SK-N-SH (cell line): ENCODE data around the gene ROBO4. TPM values are rescaled to one million over a fixed set of nuclear protein-coding genes. Genes with fewer than 3 reads are reported as not detected.
A peak's percentile ranks its signal among the peaks of the same experiment; 100 is the strongest.

Experiments
- CTCF ChIA-PET: fragments of 300-600, 350-600 bp; formaldehyde crosslinking; extraction: SDS; loops from one replicate; lab custom pipeline; 2021; lab: Yijun Ruan, JAX
- POLR2A ChIA-PET: fragments of 350-600 bp; sonication (Branson Sonifier 250); formaldehyde crosslinking; extraction: SDS; loops from one replicate; lab custom pipeline; 2020; ENCODE audit warnings: antibody characterized with exemption, inconsistent platforms; lab: Yijun Ruan, JAX
- DNase-seq: peaks from one replicate; pipeline ENCODE4 v3.0.0; 2012
- H2AFZ ChIP-seq: fragments of 200-600 bp; sonication (generic); 2 replicates; pipeline ENCODE4 v1.8.1; 2016; ENCODE audit warnings: antibody characterized with exemption, mild to moderate bottlenecking, low read depth
- H3F3A ChIP-seq: fragments of 200-600 bp; sonication (generic); replicated peaks from 2 replicates; pipeline ENCODE3; 2016; ENCODE audit warnings: antibody characterized with exemption, mild to moderate bottlenecking; ENCODE audit not compliant: insufficient read depth
- H3K27ac ChIP-seq, 2 experiments: fragments of 200-500 bp in 1 of 2; fragments of 200-600 bp in 1 of 2; sonication (Bioruptor generic) in 1 of 2; sonication (generic), shearing (Covaris generic) in 1 of 2; 2 replicates each; pipeline versions ENCODE4 v1.5.1 to v1.6.1; 2014 to 2016; ENCODE audit warnings: low read depth in 2 of 2, inconsistent platforms in 1 of 2, low read length in 1 of 2, mild to moderate bottlenecking in 1 of 2, mixed read lengths in 1 of 2
- H3K27me3 ChIP-seq: fragments of 200-600 bp; sonication (generic), shearing (Covaris generic); 2 replicates; pipeline ENCODE4 v1.6.1; 2016; ENCODE audit warnings: mixed run types; ENCODE audit not compliant: insufficient read depth
- H3K36me3 ChIP-seq, 2 experiments: fragments of 200-500 bp in 1 of 2; fragments of 200-600 bp in 1 of 2; sonication (Bioruptor generic) in 1 of 2; sonication (generic) in 1 of 2; replicated peaks in 1 of 2; 2 replicates each; pipeline versions ENCODE3 to v1.5.1; 2014 to 2016; ENCODE audit warnings: low read length in 1 of 2, mild to moderate bottlenecking in 1 of 2; ENCODE audit not compliant: insufficient read depth in 2 of 2, control insufficient read depth in 1 of 2
- H3K4me1 ChIP-seq, 2 experiments: fragments of 200-500 bp in 1 of 2; fragments of 200-600 bp in 1 of 2; sonication (Bioruptor generic) in 1 of 2; sonication (generic), shearing (Covaris generic) in 1 of 2; 2 replicates each; pipeline versions ENCODE4 v1.5.1 to v1.6.1; 2014 to 2016; ENCODE audit warnings: low read depth in 1 of 2, low read length in 1 of 2, mixed run types in 1 of 2; ENCODE audit not compliant: insufficient read depth in 2 of 2, control insufficient read depth in 1 of 2
- H3K4me2 ChIP-seq: fragments of 200-600 bp; sonication (generic), shearing (Covaris generic); 2 replicates; pipeline ENCODE4 v1.6.1; 2017; ENCODE audit warnings: mixed run types
- H3K4me3 ChIP-seq, 2 experiments: fragments of 200-500 bp in 1 of 2; fragments of 200-600 bp in 1 of 2; sonication (Bioruptor generic) in 1 of 2; sonication (generic), shearing (Covaris generic) in 1 of 2; 2 replicates each; pipeline versions ENCODE4 v1.5.1 to v1.8.1; 2014 to 2016; ENCODE audit warnings: low read depth in 2 of 2, inconsistent platforms in 1 of 2, low read length in 1 of 2, mild to moderate bottlenecking in 1 of 2, mixed read lengths in 1 of 2, moderate library complexity in 1 of 2
- H3K79me2 ChIP-seq: fragments of 200-600 bp; sonication (generic); 2 replicates; pipeline ENCODE4 v1.8.1; 2017; ENCODE audit warnings: mild to moderate bottlenecking; ENCODE audit not compliant: insufficient read depth
- H3K9ac ChIP-seq: fragments of 200-600 bp; sonication (generic); 2 replicates; pipeline ENCODE4 v1.6.1; 2017; ENCODE audit warnings: mixed run types
- H3K9me2 ChIP-seq: fragments of 200-600 bp; sonication (generic); 2 replicates; pipeline ENCODE4 v1.6.1; 2017; ENCODE audit warnings: mixed run types
- H3K9me3 ChIP-seq: fragments of 200-600 bp; sonication (generic); 2 replicates; pipeline ENCODE4 v1.6.1; 2017; ENCODE audit warnings: mixed run types, mild to moderate bottlenecking, moderate library complexity
- H4K20me1 ChIP-seq: fragments of 200-600 bp; sonication (generic); 2 replicates; pipeline ENCODE4 v1.6.1; 2017; ENCODE audit warnings: mild to moderate bottlenecking, mixed run types; ENCODE audit not compliant: insufficient read depth
- EZH2phosphoT487 ChIP-seq: fragments of 200-600 bp; sonication (generic); IDR thresholded peaks from 2 replicates; pipeline ENCODE4 v1.6.1; 2017; ENCODE audit warnings: low read depth, mixed run types, mild to moderate bottlenecking, antibody characterized with exemption, moderate library complexity, borderline replicate concordance
- JUND ChIP-seq: IDR thresholded peaks from 2 replicates; pipeline ENCODE4 v1.4.0; 2012
- POLR2AphosphoS5 ChIP-seq: IDR thresholded peaks from 2 replicates; pipeline ENCODE4 v1.6.1; 2012; ENCODE audit warnings: low read depth, low read length
- RAD21 ChIP-seq: IDR thresholded peaks from 2 replicates; pipeline ENCODE4 v1.6.1; 2012; ENCODE audit warnings: mild to moderate bottlenecking, low read length
- RCOR1 ChIP-seq: fragments of 150-350 bp; IDR thresholded peaks from 2 replicates; pipeline ENCODE4 v1.6.1; 2017; ENCODE audit warnings: antibody characterized with exemption, low read length
- SMC3 ChIP-seq: IDR thresholded peaks from 2 replicates; pipeline ENCODE4 v1.6.1; 2012; ENCODE audit warnings: low read depth, low read length, improper control_type of control experiment
- YY1 ChIP-seq: IDR thresholded peaks from 2 replicates; pipeline ENCODE4 v1.4.0; 2012; ENCODE audit warnings: low read depth, mild to moderate bottlenecking
- WGBS: methylation state at CpG from one replicate; pipeline ENCODE4 v1.1.6; 2017; ENCODE audit warnings: low lambda C conversion rate; 5-methylcytosine and 5-hydroxymethylcytosine counted together
- polyA plus RNA-seq, 3 experiments: library from polyadenylated mRNA; depleted of rRNA; stranded (reverse); fragments of >200 nt; gene quantifications; 2 replicates each; pipeline ENCODE4 v1.2.3, GENCODE V29; 2012
- TF ChIP-seq, protein P1 (sequence below): fragments of 200-600 bp; sonication (generic); IDR thresholded peaks from 2 replicates; pipeline ENCODE4 v1.6.1; 2017; ENCODE audit warnings: antibody characterized with exemption, mild to moderate bottlenecking, moderate library complexity
- TF ChIP-seq, protein P2 (sequence below): fragments of 150-350 bp; IDR thresholded peaks from 2 replicates; pipeline ENCODE4 v1.6.1; 2017; ENCODE audit warnings: antibody characterized with exemption, low read length, low read depth, borderline replicate concordance
- TF ChIP-seq, protein P3 (sequence below): IDR thresholded peaks from 2 replicates; pipeline ENCODE4 v1.6.1; 2012; ENCODE audit warnings: mild to moderate bottlenecking, low read depth, low read length, moderate library complexity

ROBO4 gene
- polyA plus RNA-seq, 1 of the 3 experiments (the other 2 are of a cell fraction): 0.95 TPM

DNA sequence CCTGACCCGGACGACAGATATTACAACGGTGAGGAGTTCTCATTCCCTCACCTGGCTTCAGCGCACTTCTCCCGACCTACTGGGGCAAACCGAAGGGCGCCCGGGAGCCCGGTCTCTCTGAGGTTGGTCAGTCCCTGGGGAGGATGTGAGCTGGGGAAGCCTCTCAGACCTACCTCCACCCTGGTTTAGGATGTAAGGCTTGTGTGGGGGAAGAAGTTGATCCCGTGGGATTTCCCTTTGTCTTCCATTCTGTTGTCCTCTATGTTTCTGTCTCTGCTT, 20.1 kb downstream of the ROBO4 start:
- Histone ChIP-seq H4K20me1 (no peaks in the 10 kb centered on the region), H3K36me3 (no peaks in the 10 kb centered on the region), H3K27me3 (no peaks in the 10 kb centered on the region), H3K79me2 (no peaks in the 10 kb centered on the region; the same call in 1 of the 2 replicates), H3K4me3 (peak overlapping the region; percentile 73 to 80; a peak in 3 of 4 replicates), H3K9ac (peak overlapping the region; percentile 97; the same call in 1 of the 2 replicates), H3K4me1 (peaks cover 0 to 17% of the 10 kb centered on the region in 2 experiments; a peak in 1 of 4 replicates), H3K9me3 (no peaks in the 10 kb centered on the region), H2AFZ (0 out of 2 replicates have a peak overlapping the region, but pooled peaks have one; percentile 89), H3K4me2 (peak overlapping the region; percentile 96), H3F3A (no peaks in the 10 kb centered on the region), H3K27ac (no peak overlapping the region), H3K9me2 (no peaks in the 10 kb centered on the region)
- 84% methylated on average over 7 of the region's 10 CpGs for WGBS
- no peak for TF ChIP-seq SMC3
- no peak for TF ChIP-seq YY1
- TF ChIP-seq EZH2phosphoT487: no peak
- no peak for TF ChIP-seq RAD21
- TF ChIP-seq, protein P1, sequence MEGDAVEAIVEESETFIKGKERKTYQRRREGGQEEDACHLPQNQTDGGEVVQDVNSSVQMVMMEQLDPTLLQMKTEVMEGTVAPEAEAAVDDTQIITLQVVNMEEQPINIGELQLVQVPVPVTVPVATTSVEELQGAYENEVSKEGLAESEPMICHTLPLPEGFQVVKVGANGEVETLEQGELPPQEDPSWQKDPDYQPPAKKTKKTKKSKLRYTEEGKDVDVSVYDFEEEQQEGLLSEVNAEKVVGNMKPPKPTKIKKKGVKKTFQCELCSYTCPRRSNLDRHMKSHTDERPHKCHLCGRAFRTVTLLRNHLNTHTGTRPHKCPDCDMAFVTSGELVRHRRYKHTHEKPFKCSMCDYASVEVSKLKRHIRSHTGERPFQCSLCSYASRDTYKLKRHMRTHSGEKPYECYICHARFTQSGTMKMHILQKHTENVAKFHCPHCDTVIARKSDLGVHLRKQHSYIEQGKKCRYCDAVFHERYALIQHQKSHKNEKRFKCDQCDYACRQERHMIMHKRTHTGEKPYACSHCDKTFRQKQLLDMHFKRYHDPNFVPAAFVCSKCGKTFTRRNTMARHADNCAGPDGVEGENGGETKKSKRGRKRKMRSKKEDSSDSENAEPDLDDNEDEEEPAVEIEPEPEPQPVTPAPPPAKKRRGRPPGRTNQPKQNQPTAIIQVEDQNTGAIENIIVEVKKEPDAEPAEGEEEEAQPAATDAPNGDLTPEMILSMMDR: no peak
- TF ChIP-seq, protein P2, sequence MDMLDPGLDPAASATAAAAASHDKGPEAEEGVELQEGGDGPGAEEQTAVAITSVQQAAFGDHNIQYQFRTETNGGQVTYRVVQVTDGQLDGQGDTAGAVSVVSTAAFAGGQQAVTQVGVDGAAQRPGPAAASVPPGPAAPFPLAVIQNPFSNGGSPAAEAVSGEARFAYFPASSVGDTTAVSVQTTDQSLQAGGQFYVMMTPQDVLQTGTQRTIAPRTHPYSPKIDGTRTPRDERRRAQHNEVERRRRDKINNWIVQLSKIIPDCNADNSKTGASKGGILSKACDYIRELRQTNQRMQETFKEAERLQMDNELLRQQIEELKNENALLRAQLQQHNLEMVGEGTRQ: no peak
- TF ChIP-seq POLR2AphosphoS5: no peak
- TF ChIP-seq, protein P3, sequence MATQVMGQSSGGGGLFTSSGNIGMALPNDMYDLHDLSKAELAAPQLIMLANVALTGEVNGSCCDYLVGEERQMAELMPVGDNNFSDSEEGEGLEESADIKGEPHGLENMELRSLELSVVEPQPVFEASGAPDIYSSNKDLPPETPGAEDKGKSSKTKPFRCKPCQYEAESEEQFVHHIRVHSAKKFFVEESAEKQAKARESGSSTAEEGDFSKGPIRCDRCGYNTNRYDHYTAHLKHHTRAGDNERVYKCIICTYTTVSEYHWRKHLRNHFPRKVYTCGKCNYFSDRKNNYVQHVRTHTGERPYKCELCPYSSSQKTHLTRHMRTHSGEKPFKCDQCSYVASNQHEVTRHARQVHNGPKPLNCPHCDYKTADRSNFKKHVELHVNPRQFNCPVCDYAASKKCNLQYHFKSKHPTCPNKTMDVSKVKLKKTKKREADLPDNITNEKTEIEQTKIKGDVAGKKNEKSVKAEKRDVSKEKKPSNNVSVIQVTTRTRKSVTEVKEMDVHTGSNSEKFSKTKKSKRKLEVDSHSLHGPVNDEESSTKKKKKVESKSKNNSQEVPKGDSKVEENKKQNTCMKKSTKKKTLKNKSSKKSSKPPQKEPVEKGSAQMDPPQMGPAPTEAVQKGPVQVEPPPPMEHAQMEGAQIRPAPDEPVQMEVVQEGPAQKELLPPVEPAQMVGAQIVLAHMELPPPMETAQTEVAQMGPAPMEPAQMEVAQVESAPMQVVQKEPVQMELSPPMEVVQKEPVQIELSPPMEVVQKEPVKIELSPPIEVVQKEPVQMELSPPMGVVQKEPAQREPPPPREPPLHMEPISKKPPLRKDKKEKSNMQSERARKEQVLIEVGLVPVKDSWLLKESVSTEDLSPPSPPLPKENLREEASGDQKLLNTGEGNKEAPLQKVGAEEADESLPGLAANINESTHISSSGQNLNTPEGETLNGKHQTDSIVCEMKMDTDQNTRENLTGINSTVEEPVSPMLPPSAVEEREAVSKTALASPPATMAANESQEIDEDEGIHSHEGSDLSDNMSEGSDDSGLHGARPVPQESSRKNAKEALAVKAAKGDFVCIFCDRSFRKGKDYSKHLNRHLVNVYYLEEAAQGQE: no peak
- TF ChIP-seq RCOR1: no peak
- TF ChIP-seq JUND: no peak
- DNase-seq: no peak
- ChIA-PET CTCF (interaction anchor here (2.1 to 5.0 kb wide), 2 partner anchors 11 to 84 kb away, joined by 7 to 55 read pairs; partner anchors contain the start of gene ROBO3), POLR2A (no interaction called here)
